ENCODE measurements around the gene PADI2.
A peak's percentile ranks its signal among the peaks of the same experiment; 100 is the strongest.
"Not testable (repeated sequence)": the region's sequence is repeated elsewhere in the genome, so short reads cannot be mapped to it uniquely, and the experiment has no call there.

Gene PADI2

GRCh38 chr1:17065666-17066065 is 53.6 kb downstream of the PADI2 start:
- Mint-ChIP-seq H3K27ac (no peak overlapping the region), H3K4me1 (no peaks in the 10 kb centered on the region), H3K9me3 (no peaks in the 10 kb centered on the region), H3K27me3 (no peaks in the 10 kb centered on the region), H3K36me3 (no peaks in the 10 kb centered on the region), H3K4me3 (no peak overlapping the region)

- not testable (repeated sequence) for H3K27ac Mint-ChIP-seq, H3K4me3 Mint-ChIP-seq, H3K36me3 Mint-ChIP-seq, H3K27me3 Mint-ChIP-seq, H3K4me1 Mint-ChIP-seq, H3K9me3 Mint-ChIP-seq
Measured at GRCh38 chr1:17062751-17063150, 56.5 kb downstream of the PADI2 start.

- Mint-ChIP-seq H3K4me3 (no peak overlapping the region), H3K4me1 (no peaks in the 10 kb centered on the region), H3K9me3 (no peaks in the 10 kb centered on the region), H3K27ac (no peak overlapping the region), H3K27me3 (peaks cover 4% of the 10 kb centered on the region), H3K36me3 (no peaks in the 10 kb centered on the region)
Measured at GRCh38 chr1:17061892-17062291, 57.4 kb downstream of the PADI2 start.

- Mint-ChIP-seq H3K4me1 (no peaks in the 10 kb centered on the region), H3K27ac (no peak overlapping the region), H3K9me3 (no peaks in the 10 kb centered on the region), H3K36me3 (no peaks in the 10 kb centered on the region), H3K4me3 (no peak overlapping the region), H3K27me3 (peaks cover 4% of the 10 kb centered on the region)
Measured at GRCh38 chr1:17061486-17061885, 57.8 kb downstream of the PADI2 start.

- Mint-ChIP-seq H3K4me3 (no peak overlapping the region), H3K27ac (no peak overlapping the region), H3K9me3 (no peaks in the 10 kb centered on the region), H3K27me3 (peaks cover 4% of the 10 kb centered on the region), H3K4me1 (no peaks in the 10 kb centered on the region), H3K36me3 (no peaks in the 10 kb centered on the region)
Measured at GRCh38 chr1:17060306-17060749, 58.9 kb downstream of the PADI2 start.

- Mint-ChIP-seq H3K36me3 (no peaks in the 10 kb centered on the region), H3K4me1 (no peaks in the 10 kb centered on the region), H3K9me3 (no peaks in the 10 kb centered on the region), H3K27ac (no peak overlapping the region), H3K27me3 (peaks cover 4% of the 10 kb centered on the region), H3K4me3 (no peak overlapping the region)
Measured at GRCh38 chr1:17059391-17060305, 59.6 kb downstream of the PADI2 start.

GRCh38 chr1:17056551-17056950 is 62.7 kb downstream of the PADI2 start:
- Mint-ChIP-seq H3K27me3 (peaks cover 4% of the 10 kb centered on the region), H3K27ac (no peak overlapping the region), H3K9me3 (no peaks in the 10 kb centered on the region), H3K4me3 (no peak overlapping the region), H3K36me3 (no peaks in the 10 kb centered on the region), H3K4me1 (peaks cover 18% of the 10 kb centered on the region)

- Mint-ChIP-seq H3K9me3 (no peaks in the 10 kb centered on the region), H3K4me3 (peak overlapping the region; percentile 49), H3K27ac (no peak overlapping the region), H3K27me3 (peaks cover 4% of the 10 kb centered on the region), H3K36me3 (peaks cover 3% of the 10 kb centered on the region), H3K4me1 (peaks cover 26% of the 10 kb centered on the region)
Measured at GRCh38 chr1:17055801-17056200, 63.5 kb downstream of the PADI2 start.

GRCh38 chr1:17053685-17054410 is 65.4 kb downstream of the PADI2 start, which contains the start of gene SDHB:
TSS of gene SDHB (minus strand) at chr1:17054032. CDS start at chr1:17054019, 13 bp downstream.
- H3K27ac Mint-ChIP-seq: peak within 1 kb of the TSS; percentile 98
- H3K4me3 Mint-ChIP-seq: peak within 1 kb of the TSS; percentile 100

GRCh38 chr1:17053086-17053684 is 66.1 kb downstream of the PADI2 start:
- H3K27me3 Mint-ChIP-seq: peaks cover 1% of the 10 kb centered on the region
- H3K4me1 Mint-ChIP-seq: peaks cover 28% of the 10 kb centered on the region
- H3K4me3 Mint-ChIP-seq: peak overlapping the region; percentile 100
- H3K27ac Mint-ChIP-seq: peak overlapping the region; percentile 98
- H3K36me3 Mint-ChIP-seq: peaks cover 3% of the 10 kb centered on the region
- no peaks in the 10 kb centered on the region for H3K9me3 Mint-ChIP-seq

More at GRCh38 chr1:17053685-17054410, 65.4 kb downstream of the PADI2 start, which contains the start of gene SDHB:
- Mint-ChIP-seq H3K36me3 (peaks cover 3% of the 10 kb centered on the region), H3K27me3 (peaks cover 1% of the 10 kb centered on the region), H3K9me3 (no peaks in the 10 kb centered on the region), H3K4me1 (peaks cover 28% of the 10 kb centered on the region)

GRCh38 chr1:17052641-17053040 is 66.6 kb downstream of the PADI2 start:
- peaks cover 3% of the 10 kb centered on the region for H3K36me3 Mint-ChIP-seq
- peak overlapping the region; percentile 8 for H3K27ac Mint-ChIP-seq
- H3K27me3 Mint-ChIP-seq: no peaks in the 10 kb centered on the region
- no peaks in the 10 kb centered on the region for H3K9me3 Mint-ChIP-seq
- H3K4me3 Mint-ChIP-seq: peak overlapping the region; percentile 100
- peaks cover 32% of the 10 kb centered on the region for H3K4me1 Mint-ChIP-seq

GRCh38 chr1:17052038-17052437 is 67.2 kb downstream of the PADI2 start:
- Mint-ChIP-seq H3K9me3 (no peaks in the 10 kb centered on the region), H3K27me3 (no peaks in the 10 kb centered on the region), H3K36me3 (peaks cover 3% of the 10 kb centered on the region), H3K27ac (no peak overlapping the region), H3K4me3 (peak overlapping the region; percentile 100), H3K4me1 (peaks cover 32% of the 10 kb centered on the region)

- no peaks in the 10 kb centered on the region for H3K27me3 Mint-ChIP-seq
- H3K9me3 Mint-ChIP-seq: no peaks in the 10 kb centered on the region
- H3K4me3 Mint-ChIP-seq: no peak overlapping the region
- peak overlapping the region; percentile 23 for H3K27ac Mint-ChIP-seq
- H3K36me3 Mint-ChIP-seq: peaks cover 7% of the 10 kb centered on the region
- H3K4me1 Mint-ChIP-seq: peaks cover 40% of the 10 kb centered on the region
Measured at GRCh38 chr1:17047924-17048323, 71.3 kb downstream of the PADI2 start.

- Mint-ChIP-seq H3K9me3 (no peaks in the 10 kb centered on the region), H3K27ac (no peak overlapping the region), H3K4me3 (no peak overlapping the region), H3K27me3 (no peaks in the 10 kb centered on the region), H3K36me3 (peaks cover 7% of the 10 kb centered on the region), H3K4me1 (peaks cover 29% of the 10 kb centered on the region)
Measured at GRCh38 chr1:17046334-17046657, 73.0 kb downstream of the PADI2 start.

GRCh38 chr1:17045634-17046333 is 73.5 kb downstream of the PADI2 start:
- H3K36me3 Mint-ChIP-seq: peaks cover 5% of the 10 kb centered on the region
- H3K4me1 Mint-ChIP-seq: peaks cover 24% of the 10 kb centered on the region
- H3K9me3 Mint-ChIP-seq: no peaks in the 10 kb centered on the region
- peak overlapping the region; percentile 35 for H3K27ac Mint-ChIP-seq
- H3K4me3 Mint-ChIP-seq: no peak overlapping the region
- no peaks in the 10 kb centered on the region for H3K27me3 Mint-ChIP-seq

Data from activated naive CD4-positive, alpha-beta T cell treated with anti-CD3 and anti-CD28 coated beads, Interleukin-2, amount 50 U/mL, for 24 hours (primary cell).